ENCODE measurements around the gene NIN.

- TF ChIP-seq, protein P1, sequence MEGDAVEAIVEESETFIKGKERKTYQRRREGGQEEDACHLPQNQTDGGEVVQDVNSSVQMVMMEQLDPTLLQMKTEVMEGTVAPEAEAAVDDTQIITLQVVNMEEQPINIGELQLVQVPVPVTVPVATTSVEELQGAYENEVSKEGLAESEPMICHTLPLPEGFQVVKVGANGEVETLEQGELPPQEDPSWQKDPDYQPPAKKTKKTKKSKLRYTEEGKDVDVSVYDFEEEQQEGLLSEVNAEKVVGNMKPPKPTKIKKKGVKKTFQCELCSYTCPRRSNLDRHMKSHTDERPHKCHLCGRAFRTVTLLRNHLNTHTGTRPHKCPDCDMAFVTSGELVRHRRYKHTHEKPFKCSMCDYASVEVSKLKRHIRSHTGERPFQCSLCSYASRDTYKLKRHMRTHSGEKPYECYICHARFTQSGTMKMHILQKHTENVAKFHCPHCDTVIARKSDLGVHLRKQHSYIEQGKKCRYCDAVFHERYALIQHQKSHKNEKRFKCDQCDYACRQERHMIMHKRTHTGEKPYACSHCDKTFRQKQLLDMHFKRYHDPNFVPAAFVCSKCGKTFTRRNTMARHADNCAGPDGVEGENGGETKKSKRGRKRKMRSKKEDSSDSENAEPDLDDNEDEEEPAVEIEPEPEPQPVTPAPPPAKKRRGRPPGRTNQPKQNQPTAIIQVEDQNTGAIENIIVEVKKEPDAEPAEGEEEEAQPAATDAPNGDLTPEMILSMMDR (conservative IDR thresholded peaks at IDR 0.05 in 1 of 2, IDR thresholded peaks at IDR 0.05 in 1 of 2; ENCODE audit: low read depth in 1 of 2, low read length in 2 of 2) = no peak
- no peak for TF ChIP-seq EZH2 (IDR thresholded peaks at IDR 0.05; ENCODE audit: low read length, missing control alignments)
Measured at GRCh38 chr14:50835280-50835679, 4.3 kb upstream of the NIN start.
